HG03139 (cell line): ENCODE measurements around the gene PTGDR2.
A peak's percentile ranks its signal among the peaks of the same experiment; 100 is the strongest.
"Not testable (repeated sequence)": the region's sequence is repeated elsewhere in the genome, so short reads cannot be mapped to it uniquely, and the experiment has no call there.

Source experiments
- ATAC-seq: cut with Tn5 transposase; IDR thresholded peaks from one replicate; pipeline ENCODE4 v1.9.1; 2021; ENCODE audit not compliant: unreplicated experiment

PTGDR2 gene

GRCh38 chr11:60844045-60844869, 11.5 kb downstream of the PTGDR2 start:
- ATAC-seq = no peak

GRCh38 chr11:60842668-60843600, 12.8 kb downstream of the PTGDR2 start:
- ATAC-seq = no peak

DNA sequence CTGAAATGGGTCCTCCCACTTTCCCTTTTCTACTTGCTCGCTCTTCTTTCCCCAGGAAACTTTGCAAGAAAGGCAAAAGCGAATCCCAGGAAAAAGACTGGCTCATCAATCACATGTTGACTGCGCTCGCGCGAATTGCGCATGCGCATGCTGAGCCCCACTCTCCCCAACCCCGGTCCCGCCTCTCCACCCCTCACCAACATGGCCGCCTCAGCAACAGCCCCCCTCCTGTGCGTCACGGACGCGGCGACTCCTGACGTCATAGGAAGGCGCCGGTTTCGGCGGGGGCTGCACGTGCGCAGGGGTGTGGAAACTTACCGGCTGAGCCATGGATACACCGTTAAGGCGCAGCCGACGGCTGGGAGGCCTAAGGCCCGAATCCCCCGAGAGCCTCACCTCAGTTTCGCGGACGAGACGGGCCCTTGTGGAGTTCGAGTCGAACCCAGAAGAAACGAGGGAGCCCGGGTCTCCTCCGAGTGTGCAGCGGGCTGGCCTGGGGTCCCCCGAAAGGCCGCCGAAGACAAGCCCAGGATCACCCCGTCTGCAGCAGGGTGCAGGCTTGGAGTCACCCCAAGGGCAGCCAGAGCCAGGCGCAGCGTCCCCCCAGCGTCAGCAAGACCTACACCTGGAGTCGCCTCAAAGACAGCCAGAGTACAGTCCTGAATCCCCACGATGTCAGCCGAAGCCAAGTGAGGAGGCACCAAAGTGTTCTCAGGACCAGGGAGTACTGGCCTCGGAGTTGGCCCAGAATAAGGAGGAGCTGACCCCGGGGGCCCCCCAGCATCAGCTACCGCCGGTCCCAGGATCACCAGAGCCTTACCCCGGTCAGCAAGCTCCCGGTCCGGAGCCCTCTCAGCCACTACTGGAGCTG, 13.7 kb downstream of the PTGDR2 start, which contains the start of gene CCDC86:
TSS of gene CCDC86 (plus strand) at position 317 of the 871 bp plus-strand sequence. CDS start at position 329, 12 bp downstream.
- ATAC-seq = peak; percentile 85

DNA sequence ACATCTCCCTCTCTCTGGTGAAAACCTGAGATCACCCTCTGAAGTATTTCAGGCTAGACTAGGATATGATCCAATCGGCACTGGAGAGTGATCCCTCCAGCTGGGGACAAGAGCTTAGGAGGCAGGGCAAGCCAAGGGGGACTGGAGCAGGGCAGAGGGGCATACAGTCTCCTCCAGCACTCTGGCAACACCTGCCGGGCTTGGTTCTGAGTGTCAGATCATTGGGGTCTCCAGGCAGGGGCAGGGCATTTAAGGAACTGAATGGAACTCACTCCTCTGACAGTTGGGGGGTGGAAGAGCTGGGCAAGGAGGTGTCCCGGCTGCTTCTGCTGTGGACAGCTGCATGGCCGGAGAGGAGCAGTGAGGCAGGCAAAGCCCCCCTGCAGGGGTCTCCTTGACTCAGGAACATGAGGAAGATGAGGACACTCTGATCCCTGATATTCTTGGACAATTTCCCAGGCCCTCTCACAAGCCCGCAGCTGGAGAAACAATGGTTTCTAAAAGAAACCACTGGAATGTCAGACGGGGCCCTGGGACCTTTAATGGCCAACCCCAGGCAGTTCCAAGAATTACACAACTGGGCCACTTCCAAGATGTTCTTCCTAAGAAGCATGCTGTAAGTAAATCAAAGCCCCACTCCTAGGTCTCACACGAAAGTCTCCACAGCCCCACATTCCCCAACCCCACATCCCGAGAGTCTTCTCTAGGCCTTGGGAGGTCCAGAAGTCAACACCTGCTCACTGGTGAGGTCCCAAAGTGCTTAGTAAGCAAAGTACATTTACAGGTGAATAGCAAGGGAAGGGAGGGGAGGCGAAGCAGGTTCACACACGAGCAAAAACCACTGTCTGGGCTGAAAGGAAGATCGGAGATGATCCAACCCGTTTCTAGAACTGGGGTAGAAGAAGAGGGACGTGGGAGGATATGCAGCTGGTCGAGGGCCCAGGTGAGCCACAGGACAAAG, 15.0 kb downstream of the PTGDR2 start:
- no peak for ATAC-seq

DNA sequence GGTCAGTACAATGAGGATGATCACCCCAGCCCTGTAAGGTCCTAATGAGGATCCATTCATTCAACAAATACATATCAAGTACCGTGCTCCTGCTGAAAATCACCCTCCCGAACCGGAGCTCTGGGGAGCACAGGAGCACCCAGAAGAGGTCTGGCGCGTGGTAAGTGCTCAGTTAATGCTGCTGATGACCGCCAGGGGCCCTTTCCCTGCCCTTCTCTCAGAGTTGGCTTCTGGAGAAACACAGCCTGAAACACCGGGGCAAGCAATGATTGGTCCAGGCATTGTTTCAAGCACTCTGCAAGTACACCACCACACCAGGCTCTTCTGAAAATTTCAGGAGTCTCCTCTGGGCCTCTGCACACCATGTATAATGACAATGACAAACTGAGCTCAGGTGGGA, 17.6 kb downstream of the PTGDR2 start:
- no peak for ATAC-seq

- no peak for ATAC-seq
Observed at GRCh38 chr11:60836866-60837515, 18.8 kb downstream of the PTGDR2 start.

- ATAC-seq = no peak
Observed at GRCh38 chr11:60835534-60835846, 20.3 kb downstream of the PTGDR2 start.

GRCh38 chr11:60834742-60835533, 20.8 kb downstream of the PTGDR2 start:
- ATAC-seq = no peak

- ATAC-seq = no peak
Observed at GRCh38 chr11:60831501-60832079, 24.2 kb downstream of the PTGDR2 start.

DNA sequence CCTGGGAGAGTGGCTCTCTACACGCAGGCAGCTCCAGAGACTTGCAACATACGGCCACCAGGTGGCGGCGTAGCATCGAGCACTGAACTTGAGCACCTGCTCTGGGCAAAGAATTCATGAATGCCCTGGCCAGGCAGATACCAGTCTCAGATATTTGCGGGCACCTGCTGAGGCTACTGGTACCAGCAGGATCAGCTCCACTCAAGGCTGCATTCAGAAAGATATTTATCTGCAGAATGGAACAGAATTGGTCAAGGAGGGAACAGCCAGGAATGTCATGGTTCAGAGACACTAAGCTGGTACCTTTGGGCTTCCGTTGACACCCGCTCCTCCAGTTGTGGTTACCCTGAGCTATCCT, 24.6 kb downstream of the PTGDR2 start:
- peak; percentile 77 for ATAC-seq

DNA sequence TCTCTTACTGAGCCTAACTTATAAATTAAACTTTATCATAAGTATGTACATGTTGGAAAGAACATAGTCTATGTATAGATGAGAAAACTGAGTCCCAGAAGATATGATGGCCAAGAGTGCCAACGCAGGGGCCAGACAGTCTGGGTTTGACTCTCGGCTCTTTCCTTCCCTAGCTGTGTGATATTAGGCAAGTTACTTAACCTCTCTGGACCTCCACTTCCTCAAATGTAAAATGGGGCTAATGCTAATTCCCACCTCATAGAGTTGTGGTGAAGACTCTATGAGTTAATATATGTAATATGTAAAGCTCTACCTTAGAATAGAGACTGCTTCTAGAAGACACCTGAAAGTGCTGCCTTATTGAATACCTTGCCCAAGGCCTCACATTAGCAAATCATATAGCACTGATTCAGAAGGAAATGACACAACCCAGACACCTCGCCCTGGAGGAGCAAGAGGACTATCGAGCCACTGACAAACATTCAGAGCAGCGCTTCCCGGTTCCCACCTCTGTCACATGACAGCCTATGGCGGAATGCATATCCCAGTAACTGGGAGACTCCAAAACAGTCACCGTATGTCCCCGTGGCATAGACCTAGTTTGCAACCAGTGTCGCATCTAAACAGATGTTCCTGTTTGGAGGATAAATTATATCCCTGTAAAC, 25.1 kb downstream of the PTGDR2 start:
- ATAC-seq = no peak

GRCh38 chr11:60825790-60826189, 30.0 kb downstream of the PTGDR2 start:
- ATAC-seq = no peak

GRCh38 chr11:60825118-60825517, 30.6 kb downstream of the PTGDR2 start:
- no peak for ATAC-seq

DNA sequence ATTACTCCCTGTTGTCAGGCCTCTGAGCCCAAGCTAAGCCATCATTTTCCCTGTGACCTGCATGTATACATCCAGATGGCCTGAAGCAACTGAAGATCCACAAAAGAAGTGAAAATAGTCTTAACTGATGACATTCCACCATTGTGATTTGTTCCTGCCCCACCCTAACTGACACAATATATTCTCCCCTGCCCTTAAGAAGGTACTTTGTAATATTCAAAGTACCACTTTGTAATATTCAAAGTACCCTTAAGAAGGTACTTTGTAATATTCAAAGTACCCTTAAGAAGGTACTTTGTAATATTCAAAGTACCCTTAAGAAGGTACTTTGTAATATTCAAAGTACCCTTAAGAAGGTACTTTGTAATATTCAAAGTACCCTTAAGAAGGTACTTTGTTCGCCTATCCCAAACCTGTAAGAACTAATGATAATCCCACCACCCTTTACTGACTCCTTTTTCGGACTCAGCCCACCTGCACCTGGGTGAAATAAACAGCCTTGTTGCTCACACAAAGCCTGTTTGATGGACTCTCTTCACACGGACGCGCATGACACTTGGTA, 31.9 kb downstream of the PTGDR2 start:
- not testable (repeated sequence) for ATAC-seq

- ATAC-seq = no peak
Observed at GRCh38 chr11:60821827-60822599, 33.7 kb downstream of the PTGDR2 start.

DNA sequence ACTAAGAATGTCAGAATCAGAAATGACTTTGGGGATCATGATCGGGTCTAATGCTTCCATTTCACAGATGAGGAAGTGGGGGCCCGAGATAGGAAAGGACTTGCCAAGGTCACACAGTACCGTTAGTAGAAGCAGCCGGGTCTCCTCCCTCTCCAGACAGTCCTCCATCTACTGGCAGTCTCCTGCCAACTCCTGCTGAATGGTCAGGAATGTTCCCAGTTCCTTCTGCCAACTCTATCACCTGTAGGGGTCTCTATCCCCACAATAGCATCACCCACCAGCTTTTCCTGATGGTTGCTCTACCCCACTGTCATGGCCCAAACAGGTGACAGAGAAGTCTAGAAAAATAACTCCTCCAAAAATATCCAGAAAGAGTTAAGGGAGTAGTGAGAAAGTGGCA, 37.7 kb downstream of the PTGDR2 start:
- no peak for ATAC-seq
